GM19467 (cell line): Measurements from ENCODE around the gene LCE2C.

Experiments used
- ATAC-seq: cut with Tn5 transposase; IDR thresholded peaks from one replicate; pipeline ENCODE4 v1.9.1; 2021; ENCODE audit warnings: mild to moderate bottlenecking, moderate library complexity; ENCODE audit not compliant: unreplicated experiment

LCE2C gene

DNA sequence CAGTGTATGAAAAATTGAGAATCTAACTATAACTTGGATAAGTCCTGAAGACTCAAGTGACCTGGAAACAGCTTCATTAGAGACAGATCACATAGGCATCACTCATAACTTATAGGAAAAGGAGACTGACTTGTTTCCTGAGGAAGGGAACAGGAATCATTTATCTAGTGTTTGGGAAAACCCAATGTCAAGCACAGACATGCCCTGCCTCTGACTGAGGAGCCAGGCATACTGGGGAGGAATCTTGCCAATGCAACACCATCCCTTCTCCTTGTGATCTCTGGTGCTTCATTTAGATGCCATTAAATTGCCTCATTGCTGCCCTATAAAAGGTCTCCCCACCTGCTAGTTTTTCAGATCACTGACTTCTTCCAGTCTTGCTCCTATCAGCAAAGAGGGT, 43.2 kb downstream of the LCE2C start:
- no peak for ATAC-seq

DNA sequence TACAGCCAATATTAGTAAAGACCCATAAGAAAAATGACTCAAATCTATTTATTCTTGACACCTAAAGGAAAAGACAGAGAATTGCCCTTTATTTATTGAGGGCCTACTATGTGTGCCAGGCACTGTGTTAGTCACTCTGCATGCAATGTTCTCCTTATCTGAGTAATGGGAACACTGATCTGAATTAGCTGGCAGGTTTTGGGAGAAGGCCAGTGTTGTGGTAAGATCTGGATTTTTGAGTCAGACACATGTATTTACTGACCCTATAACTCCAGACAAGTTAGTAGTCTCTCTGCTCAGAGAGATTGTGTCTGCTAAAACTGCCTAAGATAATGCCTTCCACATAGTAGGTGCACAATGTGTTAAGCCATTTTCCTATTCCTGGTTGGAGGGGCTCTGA, 50.2 kb downstream of the LCE2C start:
- no peak for ATAC-seq
